SK-N-SH treated with all-trans-retinoic acid at 6 μM for 48 hours (cell line): Measurements from ENCODE around the gene EXD2.

Experiments
- ESRRG ChIP-seq: fragments of 250-450 bp; sonication (Bioruptor Pico); IDR thresholded peaks from 2 replicates; pipeline ENCODE4 v1.6.1; 2021; ENCODE audit warnings: mild to moderate bottlenecking
- TCF4 ChIP-seq: fragments of 250-450 bp; sonication (Bioruptor Pico); IDR thresholded peaks from 2 replicates; pipeline ENCODE4 v1.8.0; 2021; ENCODE audit warnings: mild to moderate bottlenecking, moderate library complexity, borderline replicate concordance

- TF ChIP-seq TCF4 = no peak
- no peak for TF ChIP-seq ESRRG (CRISPR knock-in tag)
Observed at GRCh38 chr14:69161590-69161989, 29.7 kb upstream of the EXD2 start.
